Small intestine (tissue), 7 donors: Measurements from ENCODE around the gene CD33. TPM values are rescaled to one million over a fixed set of nuclear protein-coding genes. Genes with fewer than 3 reads are reported as not detected.

ENCODE experiments used
- DNase-seq, 2 donors: peaks; one replicate each; pipeline versions ENCODE4 v3.0.0 to v3.0.0-alpha.2; 2013
- FAIRE-seq: peaks from 2 replicates; lab custom pipeline; 2012; peaks lifted over from hg19 to GRCh38; lab: Jason Lieb, UNC
- H3K27ac ChIP-seq, 3 donors: one replicate each; pipeline ENCODE4 v1.5.1; 2013; ENCODE audit warnings: low read length in 2 of 3, mild to moderate bottlenecking in 2 of 3, control low read depth in 1 of 3, inconsistent platforms in 1 of 3, low read depth in 1 of 3, moderate library complexity in 1 of 3
- H3K27me3 ChIP-seq, 3 donors: one replicate each; pipeline ENCODE4 v1.6.1; 2013; ENCODE audit warnings: low read length in 3 of 3, inconsistent platforms in 1 of 3; ENCODE audit not compliant: control insufficient read depth in 3 of 3, insufficient read depth in 3 of 3
- H3K36me3 ChIP-seq, 3 donors: one replicate each; pipeline ENCODE4 v1.6.1; 2013; ENCODE audit warnings: low read length in 3 of 3, inconsistent platforms in 1 of 3, low read depth in 1 of 3, mild to moderate bottlenecking in 1 of 3, moderate library complexity in 1 of 3; ENCODE audit not compliant: control insufficient read depth in 3 of 3, insufficient read depth in 2 of 3
- H3K4me1 ChIP-seq, 3 donors: one replicate each; pipeline ENCODE4 v1.6.1; 2013; ENCODE audit warnings: low read length in 2 of 3, inconsistent platforms in 1 of 3, low read depth in 1 of 3, mild to moderate bottlenecking in 1 of 3, moderate library complexity in 1 of 3; ENCODE audit not compliant: control insufficient read depth in 3 of 3, insufficient read depth in 2 of 3
- H3K4me3 ChIP-seq, 3 donors: one replicate each; pipeline ENCODE4 v1.5.1; 2013; ENCODE audit warnings: low read length in 3 of 3, control low read depth in 1 of 3, inconsistent platforms in 1 of 3, low read depth in 1 of 3, mild to moderate bottlenecking in 1 of 3, moderate library complexity in 1 of 3
- H3K9me3 ChIP-seq, 2 donors: one replicate each; pipeline ENCODE4 v1.6.1; 2013; ENCODE audit warnings: low read depth in 1 of 2, low read length in 1 of 2; ENCODE audit not compliant: control insufficient read depth in 2 of 2, insufficient read depth in 1 of 2
- WGBS, 3 donors: extraction: QIAGEN DNeasy Blood & Tissue Kit; methylation state at CpG; one replicate each; pipeline ENCODE4 v1.1.7; 2013; 5-methylcytosine and 5-hydroxymethylcytosine counted together
- polyA plus RNA-seq, 4 donors: library from polyadenylated mRNA; stranded (reverse) in 3 of 4; unstranded in 1 of 4; fragments of 200-250 nt in 3 of 4; fragments of 120-200 nt in 1 of 4; gene quantifications; one replicate each; pipeline versions ENCODE4 v1.2.1 to v1.2.3, GENCODE V29; 2013
- donor health status: healthy with polysubstance abuse.
- donor health status: control.
- donor health status: control.
- donor health status: Bipolar disorder and iron deficiency.
- donor health status: healthy.

CD33 gene
- polyA plus RNA-seq, 4 donors, result 0.67 to 5.2 (median 4.5) TPM

- no peaks in the 10 kb centered on the region for H3K9me3 ChIP-seq
Observed at GRCh38 chr19:51282335-51282734, 57.5 kb downstream of the CD33 start.

GRCh38 chr19:51285682-51286081 is 60.8 kb downstream of the CD33 start:
- FAIRE-seq (no peak), DNase-seq (no peak)
- H3K27me3 ChIP-seq, result no peaks in the 10 kb centered on the region
- no peak overlapping the region for H3K4me3 ChIP-seq
- no peaks in the 10 kb centered on the region for H3K9me3 ChIP-seq
- WGBS, 3 donors, result 73 to 79% (median 77%) methylated on average over 3 of the region's 3 CpGs
- no peaks in the 10 kb centered on the region for H3K36me3 ChIP-seq
- H3K27ac ChIP-seq, result no peak overlapping the region
- no peaks in the 10 kb centered on the region for H3K4me1 ChIP-seq

More at GRCh38 chr19:51282335-51282734, 57.5 kb downstream of the CD33 start:
- no peaks in the 10 kb centered on the region for H3K4me1 ChIP-seq
- FAIRE-seq (no peak), DNase-seq (no peak)
- H3K4me3 ChIP-seq, result no peak overlapping the region
- 71 to 84% (median 82%) methylated on average over 4 of the region's 4 CpGs for WGBS, 3 donors
- peaks cover 0 to 2% (median 0%) of the 10 kb centered on the region in 3 donors for H3K27me3 ChIP-seq
- no peak overlapping the region for H3K27ac ChIP-seq
- no peaks in the 10 kb centered on the region for H3K36me3 ChIP-seq

Other genes with a start within 250 kb of the CD33 start
- under 1 TPM in 1 of 4 donors, not detected in 3; 0.07 TPM for gene KLK7, start 241.2 kb upstream of the CD33 start, polyA plus RNA-seq
- under 1 TPM in 1 of 4 donors, not detected in 3; 0.12 TPM for gene KLK8, start 223.5 kb upstream of the CD33 start, polyA plus RNA-seq
- 1 to 10 TPM in 1 of 4 donors, under 1 TPM in 2, not detected in 1; 0.10 to 1.7 (median 0.81) TPM for gene KLK10, start 205.4 kb upstream of the CD33 start, polyA plus RNA-seq
- 1 to 10 TPM in 2 of 4 donors, under 1 TPM in 2; 0.67 to 1.4 (median 0.90) TPM for gene KLK11, start 198.5 kb upstream of the CD33 start, polyA plus RNA-seq
- gene KLK12, start 190.1 kb upstream of the CD33 start, polyA plus RNA-seq, result 10 to 100 TPM in 1 of 4 donors, 1 to 10 TPM in 2, not detected in 1; 1.4 to 10.6 (median 2.7) TPM
- 1 to 10 TPM in 3 of 4 donors, under 1 TPM in 1; 0.13 to 5.9 (median 2.5) TPM for gene KLK13, start 160.0 kb upstream of the CD33 start, polyA plus RNA-seq
- under 1 TPM in 2 of 4 donors, not detected in 2; 0.07 to 0.22 TPM for gene KLK14, start 142.2 kb upstream of the CD33 start, polyA plus RNA-seq
- 1 to 10 TPM; 1.3 to 4.0 (median 2.3) TPM for gene CTU1, start 116.7 kb upstream of the CD33 start, polyA plus RNA-seq
- 1 to 10 TPM in 2 of 4 donors, under 1 TPM in 2; 0.81 to 3.4 (median 1.0) TPM for gene SIGLEC9, start 100.2 kb upstream of the CD33 start, polyA plus RNA-seq
- gene SIGLEC7, start 82.8 kb upstream of the CD33 start, polyA plus RNA-seq, result 1 to 10 TPM in 3 of 4 donors, under 1 TPM in 1; 0.45 to 1.9 (median 1.3) TPM
- gene SIGLECL1, start 26.0 kb downstream of the CD33 start, polyA plus RNA-seq, result not detected
- gene IGLON5, start 86.6 kb downstream of the CD33 start, polyA plus RNA-seq, result 1 to 10 TPM in 2 of 4 donors, not detected in 2; 1.1 to 1.3 TPM
- 1 to 10 TPM; 1.4 to 6.0 (median 2.4) TPM for gene VSIG10L, start 117.1 kb downstream of the CD33 start, polyA plus RNA-seq
- 100 to 1,000 TPM; 178 to 412 (median 249) TPM for gene ETFB, start 141.3 kb downstream of the CD33 start, polyA plus RNA-seq
- 1 to 10 TPM in 2 of 4 donors, under 1 TPM in 1, not detected in 1; 0.25 to 4.1 (median 2.0) TPM for gene CLDND2, start 143.9 kb downstream of the CD33 start, polyA plus RNA-seq
- 1 to 10 TPM; 3.6 to 6.7 (median 5.5) TPM for gene NKG7, start 147.6 kb downstream of the CD33 start, polyA plus RNA-seq
- under 1 TPM in 1 of 4 donors, not detected in 3; 0.04 TPM for gene LIM2, start 162.9 kb downstream of the CD33 start, polyA plus RNA-seq
- gene C19orf84, start 165.5 kb downstream of the CD33 start, polyA plus RNA-seq, result 1 to 10 TPM in 1 of 4 donors, not detected in 3; 3.5 TPM
- gene SIGLEC10, start 192.6 kb downstream of the CD33 start, polyA plus RNA-seq, result 1 to 10 TPM; 1.3 to 10.0 (median 2.2) TPM
- gene SIGLEC8, start 233.4 kb downstream of the CD33 start, polyA plus RNA-seq, result 1 to 10 TPM in 1 of 4 donors, under 1 TPM in 2, not detected in 1; 0.22 to 1.1 (median 0.59) TPM